ENCODE data around the gene FAM186B. TPM values are rescaled to one million over a fixed set of nuclear protein-coding genes. Genes with fewer than 3 reads are reported as not detected.
A peak's percentile ranks its signal among the peaks of the same experiment; 100 is the strongest.

The FAM186B gene
- total RNA-seq, 6 experiments from 2014 or later: 0.24 to 1.4 (median 0.71) TPM

DNA sequence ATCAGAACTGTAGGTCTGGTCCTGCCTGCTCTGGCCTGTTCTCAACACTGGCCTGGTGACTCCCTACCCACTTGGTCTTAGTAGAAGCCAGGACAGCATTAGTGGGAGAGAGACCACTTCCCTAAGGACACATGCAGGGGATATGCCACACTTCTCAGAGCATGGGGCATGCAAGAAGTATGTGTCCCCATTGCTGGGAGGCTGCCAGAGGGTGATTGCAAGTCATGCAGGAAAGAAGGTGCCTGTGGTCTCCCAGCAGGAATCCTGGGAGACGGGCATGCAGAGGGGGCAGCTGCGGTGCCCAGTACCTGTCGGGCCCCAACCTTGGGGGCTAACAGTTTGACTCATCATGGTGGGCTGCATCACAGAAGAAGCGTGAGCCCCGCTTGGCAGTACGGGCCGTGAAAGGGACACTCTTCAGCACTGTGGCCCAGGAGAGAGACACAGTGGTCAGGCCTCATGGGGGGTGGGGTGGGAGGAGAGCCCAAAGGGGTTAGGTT lies 40.9 kb upstream of the FAM186B start:
- Histone ChIP-seq H3K4me1 (peaks cover 0 to 12% (median 6%) of the 10 kb centered on the region in 4 donors), H3K4me3 (no peak overlapping the region), H3K27me3 (no peaks in the 10 kb centered on the region), H3K9me3 (no peaks in the 10 kb centered on the region), H3K36me3 (peaks cover 0 to 15% (median 3%) of the 10 kb centered on the region in 4 donors), H3K27ac (no peak overlapping the region)
- WGBS (ENCODE audit: insufficient coverage, low coverage, low lambda C conversion rate, missing lambda C conversion rate): 95% methylated on average over 4 of the region's 7 CpGs
- DNase-seq (no peak), ATAC-seq (no peak)
- intact Hi-C loops (cut with DNase I): no loop called here
- TF ChIP-seq, protein P1, sequence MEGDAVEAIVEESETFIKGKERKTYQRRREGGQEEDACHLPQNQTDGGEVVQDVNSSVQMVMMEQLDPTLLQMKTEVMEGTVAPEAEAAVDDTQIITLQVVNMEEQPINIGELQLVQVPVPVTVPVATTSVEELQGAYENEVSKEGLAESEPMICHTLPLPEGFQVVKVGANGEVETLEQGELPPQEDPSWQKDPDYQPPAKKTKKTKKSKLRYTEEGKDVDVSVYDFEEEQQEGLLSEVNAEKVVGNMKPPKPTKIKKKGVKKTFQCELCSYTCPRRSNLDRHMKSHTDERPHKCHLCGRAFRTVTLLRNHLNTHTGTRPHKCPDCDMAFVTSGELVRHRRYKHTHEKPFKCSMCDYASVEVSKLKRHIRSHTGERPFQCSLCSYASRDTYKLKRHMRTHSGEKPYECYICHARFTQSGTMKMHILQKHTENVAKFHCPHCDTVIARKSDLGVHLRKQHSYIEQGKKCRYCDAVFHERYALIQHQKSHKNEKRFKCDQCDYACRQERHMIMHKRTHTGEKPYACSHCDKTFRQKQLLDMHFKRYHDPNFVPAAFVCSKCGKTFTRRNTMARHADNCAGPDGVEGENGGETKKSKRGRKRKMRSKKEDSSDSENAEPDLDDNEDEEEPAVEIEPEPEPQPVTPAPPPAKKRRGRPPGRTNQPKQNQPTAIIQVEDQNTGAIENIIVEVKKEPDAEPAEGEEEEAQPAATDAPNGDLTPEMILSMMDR (IDR thresholded peaks at IDR 0.05): no peak

DNA sequence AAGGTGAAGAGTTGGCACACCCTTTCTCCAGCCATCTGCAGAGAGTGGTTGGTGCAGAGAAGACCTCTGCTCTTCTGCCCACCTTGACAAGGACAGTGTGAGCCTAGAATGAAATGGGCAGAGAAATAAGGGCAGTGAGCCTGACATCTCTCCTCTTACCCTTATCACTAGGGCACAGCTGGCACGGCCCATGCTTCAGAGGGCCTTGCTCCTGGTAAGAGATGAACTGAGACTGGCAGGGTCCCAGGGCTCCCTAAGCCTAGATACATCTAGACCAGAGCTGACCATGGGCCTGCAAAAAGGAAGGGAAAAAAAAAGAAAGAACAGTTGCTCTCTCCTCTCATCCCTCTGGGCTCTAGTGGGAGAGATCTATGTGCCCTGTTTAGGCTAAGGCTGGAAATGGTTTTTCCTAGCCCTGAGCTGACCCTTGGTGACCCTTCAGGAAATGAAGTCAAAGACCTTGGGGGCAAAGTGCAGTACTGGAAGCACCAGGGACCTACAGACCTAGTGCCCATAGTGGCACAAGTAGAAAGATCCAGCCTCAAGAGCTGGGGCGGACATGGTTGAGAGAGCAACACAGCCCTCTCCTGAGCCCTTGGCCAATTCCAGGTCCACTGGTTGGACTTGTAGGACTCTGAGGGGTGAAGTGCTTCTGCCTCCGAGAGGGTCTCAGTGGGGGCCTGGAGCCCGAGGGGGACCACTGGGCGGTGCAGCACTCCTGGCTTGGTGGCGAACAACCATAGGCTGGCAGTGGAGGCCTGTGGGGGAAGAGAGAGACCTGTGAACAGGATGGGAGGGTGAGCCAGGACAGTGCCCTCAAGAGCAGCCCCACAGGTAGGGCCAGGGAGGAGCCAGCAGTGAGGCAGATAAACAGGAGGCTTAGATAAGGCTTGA lies 40.0 kb upstream of the FAM186B start:
- Histone ChIP-seq H3K4me1 (peaks cover 0 to 12% (median 6%) of the 10 kb centered on the region in 4 donors), H3K9me3 (no peaks in the 10 kb centered on the region), H3K27ac (no peak overlapping the region), H3K27me3 (no peaks in the 10 kb centered on the region), H3K36me3 (peaks cover 0 to 15% (median 3%) of the 10 kb centered on the region in 4 donors), H3K4me3 (no peak overlapping the region)
- 74% methylated on average over 5 of the region's 6 CpGs for WGBS (ENCODE audit: insufficient coverage, low coverage, low lambda C conversion rate, missing lambda C conversion rate)
- TF ChIP-seq, protein P1 (IDR thresholded peaks at IDR 0.05): no peak
- TF ChIP-seq POLR2A (IDR thresholded peaks at IDR 0.05): no peak
- ATAC-seq (peak; percentile 14 to 57 (median 23)), DNase-seq (no peak)
- intact Hi-C loops (cut with DNase I): no loop called here

DNA sequence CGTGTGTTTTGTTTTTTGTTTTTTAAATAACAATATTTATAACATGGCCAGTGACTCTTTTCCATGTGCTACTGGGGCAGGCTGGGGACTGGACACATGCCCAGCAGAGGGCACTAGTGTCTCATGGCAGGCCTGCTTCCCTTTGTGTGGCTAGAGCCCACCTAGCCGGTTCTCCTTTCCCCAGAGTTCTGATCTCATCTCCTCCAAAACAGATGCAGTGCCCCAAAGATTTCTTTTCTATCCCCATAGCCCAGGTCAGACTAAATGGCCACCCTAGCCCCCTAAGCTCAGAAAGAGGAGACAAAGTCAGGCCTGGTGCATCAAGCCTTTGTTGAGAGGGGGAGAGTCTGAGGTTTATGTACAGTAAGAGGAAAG lies 39.2 kb upstream of the FAM186B start:
- WGBS (ENCODE audit: insufficient coverage, low coverage, low lambda C conversion rate, missing lambda C conversion rate): 6% methylated on average over 2 of the region's 2 CpGs
- Histone ChIP-seq H3K4me3 (no peak overlapping the region), H3K27me3 (no peaks in the 10 kb centered on the region), H3K36me3 (peaks cover 0 to 15% (median 3%) of the 10 kb centered on the region in 4 donors), H3K27ac (no peak overlapping the region), H3K9me3 (no peaks in the 10 kb centered on the region), H3K4me1 (peaks cover 0 to 12% (median 6%) of the 10 kb centered on the region in 4 donors)
- ATAC-seq (peak; percentile 78 to 88 (median 82)), DNase-seq (peak; percentile 72 to 81 (median 74))
- no peak for TF ChIP-seq POLR2A (IDR thresholded peaks at IDR 0.05)
- TF ChIP-seq, protein P1 (IDR thresholded peaks at IDR 0.05): peak; percentile 77 to 94 (median 86)
- intact Hi-C loops (cut with DNase I): loop anchor here (5.0 kb wide), 1 partner anchor 63 kb away; the partner anchor contains the start of gene FMNL3 (in 2 of the 2)

DNA sequence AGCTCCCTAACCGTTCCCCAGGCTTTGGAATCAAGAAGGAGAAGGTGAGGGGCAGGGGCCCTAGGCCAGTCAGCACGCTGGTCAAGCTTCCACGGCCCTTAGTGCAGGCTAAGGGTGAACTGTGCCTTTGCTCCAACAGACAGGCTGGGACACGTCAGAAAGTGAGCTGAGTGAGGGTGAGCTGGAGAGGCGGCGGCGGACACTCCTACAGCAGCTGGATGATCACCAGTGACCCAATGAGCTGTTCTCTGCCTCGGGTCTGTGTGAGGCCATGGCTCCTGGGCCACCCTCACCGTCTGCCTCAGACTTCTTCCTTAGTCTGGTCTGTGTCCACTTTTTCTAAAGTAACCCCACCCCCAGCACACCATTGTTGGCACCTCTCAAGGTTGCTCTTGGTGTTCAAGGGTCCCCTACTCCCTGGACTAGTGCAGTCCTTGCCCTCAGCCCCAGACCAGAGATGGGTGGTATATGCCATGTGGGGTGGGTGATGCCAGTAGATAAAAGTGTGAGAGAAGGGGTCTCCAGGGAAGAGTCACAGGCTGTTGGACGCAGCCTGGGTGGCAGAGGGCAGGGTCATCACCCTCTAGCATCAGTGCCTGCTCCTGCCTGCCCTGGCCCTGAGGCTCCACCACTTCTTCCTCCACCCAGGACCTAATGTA lies 38.7 kb upstream of the FAM186B start:
- Histone ChIP-seq H3K9me3 (no peaks in the 10 kb centered on the region), H3K27me3 (no peaks in the 10 kb centered on the region), H3K36me3 (peaks cover 0 to 15% (median 3%) of the 10 kb centered on the region in 4 donors), H3K27ac (no peak overlapping the region), H3K4me3 (no peak overlapping the region), H3K4me1 (peaks cover 0 to 12% (median 6%) of the 10 kb centered on the region in 4 donors)
- intact Hi-C loops (cut with DNase I): loop anchor here (5.0 kb wide), 1 partner anchor 63 kb away; the partner anchor contains the start of gene FMNL3 (in 2 of the 2)
- TF ChIP-seq, protein P1 (IDR thresholded peaks at IDR 0.05): no peak
- no peak for TF ChIP-seq POLR2A (IDR thresholded peaks at IDR 0.05)
- DNase-seq: no peak
- peak in 1 of 4 donors; percentile 3 for ATAC-seq
- WGBS (ENCODE audit: insufficient coverage, low coverage, low lambda C conversion rate, missing lambda C conversion rate): 60% methylated on average over 4 of the region's 10 CpGs

All from right lobe of liver (tissue), 6 donors.